ENCODE measurements around the gene CCDC194. TPM values are rescaled to one million over a fixed set of nuclear protein-coding genes. Genes with fewer than 3 reads are reported as not detected.

The CCDC194 gene
- total and polyA plus RNA-seq, 2 of the 8 experiments (the other 6 are each of a cell fraction or from before 2014, with no cell fraction given): 0.33 TPM; not detected in 1

DNA sequence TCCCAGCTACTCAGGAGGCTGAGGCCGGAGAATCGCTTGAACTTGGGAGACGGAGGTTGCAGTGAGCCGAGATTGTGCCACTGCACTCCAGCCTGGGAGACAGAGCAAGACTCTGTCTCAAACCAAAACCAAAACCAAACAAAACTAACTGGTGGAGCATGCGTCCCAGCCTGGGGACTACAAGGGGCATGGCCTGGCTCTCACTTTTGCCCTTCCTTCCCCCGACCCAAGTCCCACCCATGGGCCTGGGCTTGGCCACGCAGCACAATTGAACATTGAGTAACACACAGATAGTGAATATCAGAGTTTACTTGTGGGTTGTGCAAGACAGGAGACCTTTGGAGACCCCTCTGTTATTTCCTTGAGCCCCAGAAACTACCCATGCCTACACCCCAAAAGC is 41.2 kb upstream of the CCDC194 start:
- Histone ChIP-seq H3K4me1 (replicated peaks in 1 of 4; ENCODE audit: control insufficient read depth in 3 of 4, insufficient read depth in 4 of 4, low read length in 3 of 4) (no peaks in the 10 kb centered on the region), H4K20me1 (replicated peaks in 1 of 2; ENCODE audit: control insufficient read depth in 1 of 2, insufficient read depth in 2 of 2, low read length in 2 of 2) (no peaks in the 10 kb centered on the region), H3K79me2 (ENCODE audit: control insufficient read depth in 1 of 2, insufficient read depth in 2 of 2, low read length in 2 of 2) (no peaks in the 10 kb centered on the region), H2BK20ac (ENCODE audit: low read length) (no peak overlapping the region), H4K91ac (replicated peaks; ENCODE audit: insufficient read length, low read length) (no peak overlapping the region), H2BK120ac (replicated peaks; ENCODE audit: low read depth, low read length) (no peak overlapping the region), H3K23ac (ENCODE audit: insufficient read length) (no peak overlapping the region), H3K9me3 (ENCODE audit: insufficient read depth in 2 of 2, low read depth in 1 of 2, low read length in 1 of 2) (no peaks in the 10 kb centered on the region), H2AK5ac (ENCODE audit: low read depth, low read length) (no peak overlapping the region), H3K27ac (ENCODE audit: low read depth, low read length) (no peak overlapping the region), H4K8ac (ENCODE audit: extremely low read depth, insufficient read depth, low read length) (no peak overlapping the region), H3K4ac (replicated peaks; ENCODE audit: insufficient read length, low read depth, low read length) (no peak overlapping the region), H3K4me3 (ENCODE audit: extremely low read depth in 1 of 4, insufficient read depth in 2 of 4, low read depth in 3 of 4, low read length in 4 of 4) (no peak overlapping the region), H4K5ac (ENCODE audit: insufficient read length, low read depth, low read length) (no peak overlapping the region), H3K23me2 (ENCODE audit: low read depth, low read length) (no peaks in the 10 kb centered on the region), H2BK5ac (ENCODE audit: low read depth, low read length) (no peak overlapping the region), H3K79me1 (ENCODE audit: low read depth, low read length) (no peaks in the 10 kb centered on the region), H2AFZ (ENCODE audit: low read length) (no peak overlapping the region), H3K14ac (ENCODE audit: insufficient read length) (no peak overlapping the region), H2BK12ac (ENCODE audit: low read depth, low read length) (no peak overlapping the region), H3K56ac (replicated peaks; ENCODE audit: insufficient read length, low read depth, low read length) (no peak overlapping the region), H3K36me3 (ENCODE audit: control insufficient read depth in 2 of 4, insufficient read depth in 4 of 4, low read length in 3 of 4) (no peaks in the 10 kb centered on the region), H3K18ac (ENCODE audit: extremely low read depth, low read length) (no peak overlapping the region), H2BK15ac (ENCODE audit: low read length) (no peak overlapping the region), H3K4me2 (ENCODE audit: insufficient read depth in 1 of 2, low read depth in 2 of 2, low read length in 2 of 2) (no peak overlapping the region), H3K9ac (replicated peaks in 1 of 4; ENCODE audit: extremely low read depth in 1 of 4, low read depth in 3 of 4, low read length in 3 of 4) (no peak overlapping the region), H3K27me3 (replicated peaks in 1 of 4; ENCODE audit: control insufficient read depth in 3 of 4, extremely low read depth in 1 of 4, insufficient read depth in 3 of 4, low read length in 3 of 4) (no peaks in the 10 kb centered on the region; a peak in 1 of 7 replicates)
- POLR2A ChIA-PET (ENCODE audit: partially characterized antibody): no interaction called here
- no peak for DNase-seq (ENCODE audit: low read depth in 1 of 2, low spot score in 2 of 2)
- FAIRE-seq: no peak
- CTCF ChIA-PET (ENCODE audit: partially characterized antibody): interaction anchor here (2.0 kb wide), 1 partner anchor 8 kb away, joined by 5 read pairs; no protein-coding TSS in a partner anchor
- WGBS, 2 experiments (ENCODE audit: extremely low coverage in 1 of 2, insufficient coverage in 1 of 2, insufficient read length in 1 of 2, insufficient replicate concordance in 2 of 2, low coverage in 1 of 2, low lambda C conversion rate in 2 of 2, missing lambda C conversion rate in 1 of 2): 83% methylated on average over 7 of the region's 7 CpGs; no CpG with 5 or more reads in 1 of the 2 experiments
- no peak for TF ChIP-seq BRCA1 (IDR thresholded peaks at IDR 0.05; ENCODE audit: low read depth, low read length)
- TF ChIP-seq POU5F1 (IDR thresholded peaks at IDR 0.05; ENCODE audit: low read depth, low read length): no peak
- no peak for TF ChIP-seq CTBP2 (IDR thresholded peaks at IDR 0.05; ENCODE audit: borderline replicate concordance, insufficient read depth, insufficient read length, low read length)
- no peak for TF ChIP-seq CREB1 (IDR thresholded peaks at IDR 0.05)
- no peak for TF ChIP-seq BACH1 (IDR thresholded peaks at IDR 0.05; ENCODE audit: low read length)
- no peak for TF ChIP-seq RAD21 (IDR thresholded peaks at IDR 0.05 in 1 of 2, conservative IDR thresholded peaks at IDR 0.05 in 1 of 2; ENCODE audit: low read depth in 2 of 2, low read length in 2 of 2)
- TF ChIP-seq SUZ12 (IDR thresholded peaks at IDR 0.05; ENCODE audit: low read length): no peak
- no peak for TF ChIP-seq POLR2AphosphoS5 (IDR thresholded peaks at IDR 0.05; ENCODE audit: low read depth, low read length)
- no peak for TF ChIP-seq HDAC2 (IDR thresholded peaks at IDR 0.05; ENCODE audit: borderline replicate concordance in 1 of 2, low read depth in 2 of 2, low read length in 2 of 2)
- TF ChIP-seq, protein P1, sequence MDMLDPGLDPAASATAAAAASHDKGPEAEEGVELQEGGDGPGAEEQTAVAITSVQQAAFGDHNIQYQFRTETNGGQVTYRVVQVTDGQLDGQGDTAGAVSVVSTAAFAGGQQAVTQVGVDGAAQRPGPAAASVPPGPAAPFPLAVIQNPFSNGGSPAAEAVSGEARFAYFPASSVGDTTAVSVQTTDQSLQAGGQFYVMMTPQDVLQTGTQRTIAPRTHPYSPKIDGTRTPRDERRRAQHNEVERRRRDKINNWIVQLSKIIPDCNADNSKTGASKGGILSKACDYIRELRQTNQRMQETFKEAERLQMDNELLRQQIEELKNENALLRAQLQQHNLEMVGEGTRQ (IDR thresholded peaks at IDR 0.05; ENCODE audit: low read length): no peak
- TF ChIP-seq CBX5 (IDR thresholded peaks at IDR 0.05; ENCODE audit: low read depth, low read length): no peak
- no peak for TF ChIP-seq MAFK (IDR thresholded peaks at IDR 0.05; ENCODE audit: low read depth, low read length)
- no peak for TF ChIP-seq YY1 (IDR thresholded peaks at IDR 0.05; ENCODE audit: low read depth, low read length)
- no peak for TF ChIP-seq GTF2F1 (IDR thresholded peaks at IDR 0.05; ENCODE audit: borderline replicate concordance, low read depth, low read length)
